Mesendoderm (in vitro differentiated cells): ENCODE data around the gene LANCL1.

Source experiments
- DNase-seq: peaks from one replicate; pipeline ENCODE4 v3.0.0; 2013
- H2AK5ac ChIP-seq: 2 replicates; pipeline ENCODE4 v1.6.1; 2013; ENCODE audit warnings: low read length, inconsistent platforms
- H2BK120ac ChIP-seq: 2 replicates; pipeline ENCODE4 v1.6.1; 2013; ENCODE audit warnings: low read depth, mild to moderate bottlenecking, low read length, moderate library complexity, mixed read lengths
- H2BK15ac ChIP-seq: replicated peaks from 2 replicates; pipeline ENCODE4 v1.6.1; 2013; ENCODE audit warnings: low read depth, mild to moderate bottlenecking, moderate library complexity
- H2BK5ac ChIP-seq: 2 replicates; pipeline ENCODE4 v1.6.1; 2013; ENCODE audit warnings: low read length, inconsistent platforms
- H3K18ac ChIP-seq: 2 replicates; pipeline ENCODE4 v1.6.1; 2013; ENCODE audit warnings: mild to moderate bottlenecking, low read length, mixed read lengths
- H3K23ac ChIP-seq: one replicate; pipeline ENCODE4 v1.6.1; 2013; ENCODE audit warnings: low read length
- H3K27ac ChIP-seq: 2 replicates; pipeline ENCODE4 v1.5.1; 2013; ENCODE audit warnings: low read depth, mild to moderate bottlenecking, inconsistent platforms, low read length, moderate library complexity
- H3K27me3 ChIP-seq: 2 replicates; pipeline ENCODE4 v1.6.1; 2013; ENCODE audit warnings: low read length, control low read depth, mild to moderate bottlenecking, inconsistent platforms; ENCODE audit not compliant: insufficient read depth, poor library complexity
- H3K36me3 ChIP-seq: 2 replicates; pipeline ENCODE4 v1.6.1; 2013; ENCODE audit warnings: low read length, inconsistent platforms; ENCODE audit not compliant: control insufficient read depth, insufficient read depth
- H3K4ac ChIP-seq: one replicate; pipeline ENCODE4 v1.6.1; 2013; ENCODE audit warnings: low read depth, mild to moderate bottlenecking, low read length, moderate library complexity
- H3K4me1 ChIP-seq: 2 replicates; pipeline ENCODE4 v1.6.1; 2013; ENCODE audit warnings: low read depth, low read length, inconsistent platforms; ENCODE audit not compliant: control insufficient read depth
- H3K4me2 ChIP-seq: 2 replicates; pipeline ENCODE4 v1.6.1; 2013; ENCODE audit warnings: low read length
- H3K4me3 ChIP-seq: 2 replicates; pipeline ENCODE4 v1.5.1; 2013; ENCODE audit warnings: mild to moderate bottlenecking, low read length
- H3K56ac ChIP-seq: one replicate; pipeline ENCODE4 v1.6.1; 2013; ENCODE audit warnings: low read length
- H3K79me1 ChIP-seq: 2 replicates; pipeline ENCODE4 v1.6.1; 2013; ENCODE audit warnings: low read length, inconsistent platforms
- H3K79me2 ChIP-seq: 2 replicates; pipeline ENCODE4 v1.6.1; 2013; ENCODE audit warnings: mild to moderate bottlenecking, low read length; ENCODE audit not compliant: control insufficient read depth, insufficient read depth
- H3K9ac ChIP-seq: 2 replicates; pipeline ENCODE4 v1.6.1; 2013; ENCODE audit warnings: low read length, inconsistent platforms
- H4K5ac ChIP-seq: one replicate; pipeline ENCODE4 v1.6.1; 2013; ENCODE audit warnings: low read length
- H4K8ac ChIP-seq: one replicate; pipeline ENCODE4 v1.6.1; 2013; ENCODE audit warnings: low read depth, mild to moderate bottlenecking, control low read depth, low read length, moderate library complexity
- WGBS: extraction: QIAGEN DNeasy Blood & Tissue Kit; methylation state at CpG from one replicate; pipeline ENCODE4 v1.1.7; 2013; ENCODE audit warnings: low lambda C conversion rate, missing lambda C conversion rate; ENCODE audit not compliant: insufficient coverage; ENCODE audit errors: extremely low coverage; 5-methylcytosine and 5-hydroxymethylcytosine counted together

Gene LANCL1

GRCh38 chr2:210481601-210482175 is 5.1 kb upstream of the LANCL1 start:
- Histone ChIP-seq H3K79me1 (no peaks in the 10 kb centered on the region), H3K27ac (no peak overlapping the region), H2AK5ac (no peak overlapping the region), H4K5ac (no peak overlapping the region), H2BK120ac (no peak overlapping the region), H3K9ac (no peak overlapping the region), H3K79me2 (no peaks in the 10 kb centered on the region), H3K4me2 (no peak overlapping the region), H3K23ac (no peak overlapping the region), H2BK5ac (no peak overlapping the region), H3K56ac (no peak overlapping the region), H3K4me1 (no peaks in the 10 kb centered on the region), H2BK15ac (no peak overlapping the region), H4K8ac (no peak overlapping the region), H3K4ac (no peak overlapping the region), H3K36me3 (no peaks in the 10 kb centered on the region), H3K4me3 (no peak overlapping the region), H3K27me3 (no peaks in the 10 kb centered on the region), H3K18ac (no peak overlapping the region)
- no peak for DNase-seq
- no CpG with 5 or more reads among the region's 2 CpGs for WGBS

GRCh38 chr2:210480764-210481163 is 4.2 kb upstream of the LANCL1 start:
- Histone ChIP-seq H2AK5ac (no peak overlapping the region), H3K27me3 (no peaks in the 10 kb centered on the region), H3K9ac (no peak overlapping the region), H2BK15ac (no peak overlapping the region), H3K23ac (no peak overlapping the region), H2BK120ac (no peak overlapping the region), H3K56ac (no peak overlapping the region), H3K4me1 (no peaks in the 10 kb centered on the region), H3K4me2 (no peak overlapping the region), H3K79me1 (no peaks in the 10 kb centered on the region), H3K79me2 (no peaks in the 10 kb centered on the region), H3K4me3 (no peak overlapping the region), H4K5ac (no peak overlapping the region), H3K36me3 (no peaks in the 10 kb centered on the region), H2BK5ac (no peak overlapping the region), H4K8ac (no peak overlapping the region), H3K18ac (no peak overlapping the region), H3K4ac (no peak overlapping the region), H3K27ac (no peak overlapping the region)
- DNase-seq: no peak
- no CpG with 5 or more reads among the region's 2 CpGs for WGBS

- no peak overlapping the region for H3K27ac ChIP-seq
- no peak overlapping the region for H3K9ac ChIP-seq
- no peak overlapping the region for H2BK120ac ChIP-seq
- H4K8ac ChIP-seq: no peak overlapping the region
- H2AK5ac ChIP-seq: no peak overlapping the region
- no CpG with 5 or more reads among the region's 3 CpGs for WGBS
- no peak overlapping the region for H4K5ac ChIP-seq
- H3K18ac ChIP-seq: no peak overlapping the region
- H3K4me2 ChIP-seq: no peak overlapping the region
- H3K27me3 ChIP-seq: no peaks in the 10 kb centered on the region
- no peaks in the 10 kb centered on the region for H3K79me2 ChIP-seq
- H2BK15ac ChIP-seq: no peak overlapping the region
- no peak for DNase-seq
- no peaks in the 10 kb centered on the region for H3K36me3 ChIP-seq
- H3K4me1 ChIP-seq: no peaks in the 10 kb centered on the region
- H3K79me1 ChIP-seq: no peaks in the 10 kb centered on the region
- H3K23ac ChIP-seq: no peak overlapping the region
- no peak overlapping the region for H2BK5ac ChIP-seq
- no peak overlapping the region for H3K56ac ChIP-seq
- no peak overlapping the region for H3K4ac ChIP-seq
- no peak overlapping the region for H3K4me3 ChIP-seq
These were observed 3.5 kb upstream of the LANCL1 start for GRCh38 chr2:210480079-210480478.

- Histone ChIP-seq H3K4ac (no peak overlapping the region), H3K4me3 (no peak overlapping the region), H2BK5ac (no peak overlapping the region), H3K18ac (no peak overlapping the region), H3K79me2 (no peaks in the 10 kb centered on the region), H3K4me2 (no peak overlapping the region), H2BK15ac (no peak overlapping the region), H3K23ac (no peak overlapping the region), H3K27ac (no peak overlapping the region), H2AK5ac (no peak overlapping the region), H3K27me3 (no peaks in the 10 kb centered on the region), H2BK120ac (no peak overlapping the region), H3K4me1 (no peaks in the 10 kb centered on the region), H4K5ac (no peak overlapping the region), H3K9ac (no peak overlapping the region), H3K36me3 (no peaks in the 10 kb centered on the region), H3K56ac (no peak overlapping the region), H3K79me1 (no peaks in the 10 kb centered on the region), H4K8ac (no peak overlapping the region)
- no CpG with 5 or more reads among the region's 2 CpGs for WGBS
- DNase-seq: no peak
These were observed 2.1 kb upstream of the LANCL1 start for GRCh38 chr2:210478661-210479060.

- H3K18ac ChIP-seq: no peak overlapping the region
- no peaks in the 10 kb centered on the region for H3K27me3 ChIP-seq
- H4K5ac ChIP-seq: no peak overlapping the region
- no peak overlapping the region for H2BK5ac ChIP-seq
- no peak overlapping the region for H2BK15ac ChIP-seq
- WGBS: no CpG with 5 or more reads among the region's 3 CpGs
- H3K79me2 ChIP-seq: no peaks in the 10 kb centered on the region
- peak overlapping the region; percentile 60 for H3K56ac ChIP-seq
- no peak overlapping the region for H3K23ac ChIP-seq
- peak overlapping the region; percentile 20 for H3K4me2 ChIP-seq
- no peak overlapping the region for H2BK120ac ChIP-seq
- DNase-seq: peak; percentile 83
- H3K36me3 ChIP-seq: no peaks in the 10 kb centered on the region
- no peak overlapping the region for H3K4ac ChIP-seq
- H3K79me1 ChIP-seq: no peaks in the 10 kb centered on the region
- H4K8ac ChIP-seq: no peak overlapping the region
- peak overlapping the region; percentile 36 for H3K9ac ChIP-seq
- no peak overlapping the region for H3K4me3 ChIP-seq
- H2AK5ac ChIP-seq: no peak overlapping the region
- H3K27ac ChIP-seq: no peak overlapping the region
- H3K4me1 ChIP-seq: no peaks in the 10 kb centered on the region
These were observed 937 bp upstream of the LANCL1 start for GRCh38 chr2:210477496-210477895.

- Histone ChIP-seq H3K4me1 (no peaks in the 10 kb centered on the region), H3K79me1 (no peaks in the 10 kb centered on the region), H3K4me3 (no peak overlapping the region), H3K27ac (no peak overlapping the region), H3K18ac (no peak overlapping the region), H3K4ac (no peak overlapping the region), H3K4me2 (peak overlapping the region; percentile 40), H3K9ac (peak overlapping the region; percentile 45), H2BK120ac (no peak overlapping the region), H4K5ac (no peak overlapping the region), H3K79me2 (no peaks in the 10 kb centered on the region), H2BK15ac (no peak overlapping the region), H4K8ac (no peak overlapping the region), H3K23ac (no peak overlapping the region), H3K56ac (peak overlapping the region; percentile 10), H2AK5ac (no peak overlapping the region), H2BK5ac (no peak overlapping the region), H3K36me3 (no peaks in the 10 kb centered on the region), H3K27me3 (no peaks in the 10 kb centered on the region)
- no CpG with 5 or more reads among the region's 6 CpGs for WGBS
- DNase-seq: no peak
These were observed 853 bp downstream of the LANCL1 start for GRCh38 chr2:210475706-210476105.
